ENCODE data around the gene EXOC2.
"Not testable (repeated sequence)": the region's sequence is repeated elsewhere in the genome, so short reads cannot be mapped to it uniquely, and the experiment has no call there.

Gene EXOC2

GRCh38 chr6:582370-582769 is 110.6 kb downstream of the EXOC2 start:
- DNase-seq = no peak

- DNase-seq = no peak
Measured at GRCh38 chr6:579339-579738, 113.6 kb downstream of the EXOC2 start.

GRCh38 chr6:572596-573265 is 120.2 kb downstream of the EXOC2 start:
- DNase-seq = no peak

- no peak for DNase-seq
Measured at GRCh38 chr6:571892-572291, 121.0 kb downstream of the EXOC2 start.

GRCh38 chr6:570825-571224 is 122.1 kb downstream of the EXOC2 start:
- DNase-seq = no peak

- no peak for DNase-seq
Measured at GRCh38 chr6:568954-569523, 123.9 kb downstream of the EXOC2 start.

- DNase-seq = no peak
Measured at GRCh38 chr6:568085-568484, 124.9 kb downstream of the EXOC2 start.

- DNase-seq = no peak
Measured at GRCh38 chr6:563863-564262, 129.1 kb downstream of the EXOC2 start.

GRCh38 chr6:562052-562676 is 130.8 kb downstream of the EXOC2 start:
- DNase-seq = peak; percentile 46

- DNase-seq = not testable (repeated sequence)
Measured at GRCh38 chr6:561335-561734, 131.6 kb downstream of the EXOC2 start.

GRCh38 chr6:558959-559358 is 134.0 kb downstream of the EXOC2 start:
- no peak for DNase-seq

GRCh38 chr6:558089-558488 is 134.8 kb downstream of the EXOC2 start:
- DNase-seq = no peak

- DNase-seq = no peak
Measured at GRCh38 chr6:551829-552350, 141.0 kb downstream of the EXOC2 start.

GRCh38 chr6:551405-551804 is 141.5 kb downstream of the EXOC2 start:
- DNase-seq = peak; percentile 79

GRCh38 chr6:549906-550305 is 143.0 kb downstream of the EXOC2 start:
- DNase-seq = peak; percentile 63

- DNase-seq = peak; percentile 59
Measured at GRCh38 chr6:548517-548916, 144.4 kb downstream of the EXOC2 start.

GRCh38 chr6:548091-548490 is 144.8 kb downstream of the EXOC2 start:
- no peak for DNase-seq

GRCh38 chr6:540490-540889 is 152.4 kb downstream of the EXOC2 start:
- DNase-seq = no peak

- no peak for DNase-seq
Measured at GRCh38 chr6:537114-537513, 155.8 kb downstream of the EXOC2 start.

GRCh38 chr6:530425-530824 is 162.5 kb downstream of the EXOC2 start:
- DNase-seq = no peak

GRCh38 chr6:528989-529388 is 163.9 kb downstream of the EXOC2 start:
- DNase-seq = no peak

- no peak for DNase-seq
Measured at GRCh38 chr6:527989-528673, 164.8 kb downstream of the EXOC2 start.

- DNase-seq = peak; percentile 64
Measured at GRCh38 chr6:524803-525202, 168.1 kb downstream of the EXOC2 start.

GRCh38 chr6:520820-521219 is 172.1 kb downstream of the EXOC2 start:
- DNase-seq = no peak

Measured in stimulated activated CD8-positive, alpha-beta memory T cell treated with anti-CD3 and anti-CD28 coated beads, Interleukin-4, amount 100 ng/mL, for 48 hours (primary cell).